Astrocyte (in vitro differentiated cells and primary cell): ENCODE measurements around the gene ZFYVE28. TPM values are rescaled to one million over a fixed set of nuclear protein-coding genes. Genes with fewer than 3 reads are reported as not detected.

Experiments
- DNase-seq: peaks from one replicate; pipeline ENCODE4 v3.0.0-alpha.2; 2010; ENCODE audit warnings: low read depth
- FAIRE-seq: peaks from 2 replicates; lab custom pipeline; 2011; peaks lifted over from hg19 to GRCh38; lab: Jason Lieb, UNC
- H2AFZ ChIP-seq: 2 replicates; pipeline ENCODE4 v1.6.0; 2012; ENCODE audit warnings: low read depth, low read length, inconsistent platforms
- H3K27ac ChIP-seq: 2 replicates; pipeline ENCODE4 v1.5.1; 2011; ENCODE audit warnings: low read depth, low read length, inconsistent platforms
- H3K27me3 ChIP-seq: 2 replicates; pipeline ENCODE4 v1.6.0; 2011; ENCODE audit warnings: low read length, inconsistent platforms; ENCODE audit not compliant: insufficient read depth
- H3K36me3 ChIP-seq: 2 replicates; pipeline ENCODE4 v1.5.1; 2011; ENCODE audit warnings: low read length, inconsistent platforms; ENCODE audit not compliant: insufficient read depth
- H3K4me1 ChIP-seq: 2 replicates; pipeline ENCODE4 v1.5.1; 2011; ENCODE audit warnings: low read length, inconsistent platforms; ENCODE audit not compliant: insufficient read depth
- H3K4me2 ChIP-seq: 2 replicates; pipeline ENCODE4 v1.6.0; 2012; ENCODE audit warnings: low read length, inconsistent platforms
- H3K4me3 ChIP-seq: 2 replicates; pipeline ENCODE4 v1.5.1; 2011; ENCODE audit warnings: low read depth, mild to moderate bottlenecking, low read length, inconsistent platforms; ENCODE audit not compliant: insufficient read depth
- H3K79me2 ChIP-seq: 2 replicates; pipeline ENCODE4 v1.6.0; 2012; ENCODE audit warnings: mild to moderate bottlenecking, low read length, inconsistent platforms; ENCODE audit not compliant: insufficient read depth
- H3K9ac ChIP-seq: 2 replicates; pipeline ENCODE4 v1.6.0; 2012; ENCODE audit warnings: mild to moderate bottlenecking, low read length, inconsistent platforms
- H3K9me3 ChIP-seq: 2 replicates; pipeline ENCODE4 v1.5.1; 2012; ENCODE audit warnings: low read depth, mild to moderate bottlenecking, low read length, inconsistent platforms; ENCODE audit not compliant: insufficient read depth
- H4K20me1 ChIP-seq: 2 replicates; pipeline ENCODE4 v1.6.0; 2012; ENCODE audit warnings: low read length, inconsistent platforms; ENCODE audit not compliant: insufficient read depth
- H3K27ac Mint-ChIP-seq: one replicate; pipeline ENCODE4 v1.8.0; 2021; ENCODE audit warnings: mild to moderate bottlenecking, mixed read lengths; ENCODE audit not compliant: unreplicated experiment
- H3K27me3 Mint-ChIP-seq: one replicate; pipeline ENCODE4 v1.8.0; 2021; ENCODE audit warnings: low read depth, mixed read lengths; ENCODE audit not compliant: unreplicated experiment
- H3K36me3 Mint-ChIP-seq: one replicate; pipeline ENCODE4 v1.8.0; 2021; ENCODE audit warnings: low read depth, mixed read lengths; ENCODE audit not compliant: unreplicated experiment
- H3K4me1 Mint-ChIP-seq: one replicate; pipeline ENCODE4 v1.8.0; 2021; ENCODE audit warnings: low read depth, mixed read lengths; ENCODE audit not compliant: unreplicated experiment
- H3K4me3 Mint-ChIP-seq: one replicate; pipeline ENCODE4 v1.8.0; 2021; ENCODE audit warnings: mild to moderate bottlenecking, moderate library complexity, mixed read lengths; ENCODE audit not compliant: unreplicated experiment
- H3K9me3 Mint-ChIP-seq: one replicate; pipeline ENCODE4 v1.8.0; 2021; ENCODE audit warnings: mild to moderate bottlenecking, mixed read lengths; ENCODE audit not compliant: unreplicated experiment
- CTCF ChIP-seq: IDR thresholded peaks from 2 replicates; pipeline ENCODE4 v1.5.1; 2011; ENCODE audit warnings: low read depth, mild to moderate bottlenecking, inconsistent platforms, low read length, moderate library complexity; ENCODE audit not compliant: insufficient read depth
- EZH2 ChIP-seq: IDR thresholded peaks from 2 replicates; pipeline ENCODE4 v1.6.1; 2012; ENCODE audit warnings: mild to moderate bottlenecking, low read length, inconsistent platforms; ENCODE audit not compliant: insufficient read depth
- total RNA-seq: library from RNA; stranded (reverse); gene quantifications from 2 replicates; pipeline ENCODE4 v1.2.1, GENCODE V29; 2021

Gene ZFYVE28
- total RNA-seq, 1 donor from 2014 or later, result 0.68 TPM

GRCh38 chr4:2437475-2438215, 19.2 kb upstream of the ZFYVE28 start:
- no peak overlapping the region for H3K4me3 Mint-ChIP-seq
- H3K4me1 Mint-ChIP-seq, result peaks cover 2% of the 10 kb centered on the region
- Histone ChIP-seq H3K4me1 (no peaks in the 10 kb centered on the region), H3K36me3 (no peaks in the 10 kb centered on the region), H3K4me2 (no peak overlapping the region), H3K9me3 (no peaks in the 10 kb centered on the region), H3K79me2 (no peaks in the 10 kb centered on the region), H3K9ac (no peak overlapping the region), H3K27ac (no peak overlapping the region), H3K27me3 (no peaks in the 10 kb centered on the region), H3K4me3 (no peak overlapping the region), H2AFZ (no peak overlapping the region), H4K20me1 (no peaks in the 10 kb centered on the region)
- no peaks in the 10 kb centered on the region for H3K9me3 Mint-ChIP-seq
- H3K27ac Mint-ChIP-seq, result no peak overlapping the region
- peaks cover 36% of the 10 kb centered on the region for H3K27me3 Mint-ChIP-seq
- DNase-seq (no peak), FAIRE-seq (no peak)
- TF ChIP-seq EZH2 (no peak), CTCF (no peak)
- no peaks in the 10 kb centered on the region for H3K36me3 Mint-ChIP-seq

GRCh38 chr4:2436761-2437474, 18.5 kb upstream of the ZFYVE28 start:
- FAIRE-seq (no peak), DNase-seq (no peak)
- Histone ChIP-seq H3K4me2 (no peak overlapping the region), H4K20me1 (no peaks in the 10 kb centered on the region), H3K9me3 (no peaks in the 10 kb centered on the region), H3K27me3 (no peaks in the 10 kb centered on the region), H3K36me3 (no peaks in the 10 kb centered on the region), H3K4me1 (no peaks in the 10 kb centered on the region), H3K9ac (no peak overlapping the region), H3K79me2 (no peaks in the 10 kb centered on the region), H2AFZ (no peak overlapping the region), H3K27ac (no peak overlapping the region), H3K4me3 (no peak overlapping the region)
- peaks cover 36% of the 10 kb centered on the region for H3K27me3 Mint-ChIP-seq
- H3K36me3 Mint-ChIP-seq, result no peaks in the 10 kb centered on the region
- TF ChIP-seq CTCF, result no peak
- TF ChIP-seq EZH2, result no peak
- no peak overlapping the region for H3K27ac Mint-ChIP-seq
- H3K4me3 Mint-ChIP-seq, result no peak overlapping the region
- H3K4me1 Mint-ChIP-seq, result peaks cover 2% of the 10 kb centered on the region
- H3K9me3 Mint-ChIP-seq, result no peaks in the 10 kb centered on the region

- Histone ChIP-seq H3K4me2 (no peak overlapping the region), H3K9me3 (no peaks in the 10 kb centered on the region), H4K20me1 (no peaks in the 10 kb centered on the region), H3K27ac (no peak overlapping the region), H3K4me3 (no peak overlapping the region), H3K27me3 (no peaks in the 10 kb centered on the region), H3K9ac (no peak overlapping the region), H3K79me2 (no peaks in the 10 kb centered on the region), H2AFZ (no peak overlapping the region), H3K4me1 (no peaks in the 10 kb centered on the region), H3K36me3 (no peaks in the 10 kb centered on the region)
- TF ChIP-seq EZH2, result no peak
- TF ChIP-seq CTCF, result no peak
- H3K27me3 Mint-ChIP-seq, result peaks cover 36% of the 10 kb centered on the region
- peaks cover 2% of the 10 kb centered on the region for H3K4me1 Mint-ChIP-seq
- FAIRE-seq, result no peak
- no peak overlapping the region for H3K4me3 Mint-ChIP-seq
- no peaks in the 10 kb centered on the region for H3K9me3 Mint-ChIP-seq
- no peak overlapping the region for H3K27ac Mint-ChIP-seq
- no peaks in the 10 kb centered on the region for H3K36me3 Mint-ChIP-seq
- no peak for DNase-seq
Measured at GRCh38 chr4:2436301-2436700, 17.9 kb upstream of the ZFYVE28 start.
